Pancreas (tissue), 10 donors: ENCODE data around the gene SLC24A4. TPM values are rescaled to one million over a fixed set of nuclear protein-coding genes. Genes with fewer than 3 reads are reported as not detected.

Source experiments
- ATAC-seq, 4 donors: fragments of 200-7000 bp; cut with Tn5 transposase; one replicate each; pipeline versions ENCODE4 v1.8.0 to v1.9.1; 2020; ENCODE audit warnings: mild to moderate bottlenecking in 4 of 4, moderate library complexity in 4 of 4
- DNase-seq, 6 donors: peaks; one replicate each; pipeline ENCODE4 v3.0.0-alpha.2; 2020
- FAIRE-seq: peaks from 2 replicates; lab custom pipeline; 2012; peaks lifted over from hg19 to GRCh38; lab: Jason Lieb, UNC
- H3K27ac ChIP-seq, 4 donors: fragments of 200-600 bp; sonication (generic); 1 replicate in 3 of 4; 2 replicates in 1 of 4; pipeline versions ENCODE4 v1.5.0 to v1.8.0; 2020
- H3K27me3 ChIP-seq, 4 donors: fragments of 200-600 bp; one replicate each; pipeline ENCODE4 v1.8.0; 2021
- H3K36me3 ChIP-seq, 3 donors: fragments of 200-600 bp; sonication (generic) in 1 of 3; one replicate each; pipeline versions ENCODE4 v1.5.0 to v1.8.0; 2020 to 2021
- H3K4me1 ChIP-seq, 3 donors: fragments of 200-600 bp; one replicate each; pipeline ENCODE4 v1.8.0; 2021
- H3K4me3 ChIP-seq, 4 donors: fragments of 200-600 bp; sonication (generic) in 2 of 4; one replicate each; pipeline versions ENCODE4 v1.5.0 to v1.8.0; 2020 to 2021
- H3K9me3 ChIP-seq, 4 donors: fragments of 200-600 bp; one replicate each; pipeline ENCODE4 v1.8.0; 2021
- WGBS, 2 donors: extraction: QIAGEN DNeasy Blood & Tissue Kit; methylation state at CpG; one replicate each; pipeline ENCODE4 v1.1.7; 2013; 5-methylcytosine and 5-hydroxymethylcytosine counted together
- intact Hi-C, 3 donors: fragments of 100-400 bp; cut with DNase I; formaldehyde crosslinking; loops; one replicate each; pipeline versions ENCODE4 v1.11.1 to v1.14.2; 2022
- polyA plus RNA-seq, 2 donors: library from polyadenylated mRNA; stranded (reverse); fragments of 200-250 nt; gene quantifications; one replicate each; pipeline ENCODE4 v1.2.3, GENCODE V29; 2013
- total RNA-seq, 6 donors: library from RNA; stranded (reverse); fragmentation: NEBNext Ultra II Directional in 4 of 6; extraction: Animal tissue kit (Norgen Biotek cat#: 25700) in 4 of 6; gene quantifications; one replicate each; pipeline versions ENCODE4 v1.2.1 to v1.2.4, GENCODE V29; 2021 to 2023
- TF ChIP-seq, protein P1 (sequence below), 4 donors: fragments of 200-600 bp; sonication (generic) in 3 of 4; IDR thresholded peaks; one replicate each; pipeline versions ENCODE4 v1.5.0 to v1.8.0; 2021; ENCODE audit warnings: antibody characterized with exemption in 4 of 4
- donor health status: healthy with polysubstance abuse.
- donor health status: DM: no; HTN: no; CAD: no; lungs with moderate emphysema.
- donor health status: DM: no; HTN: no; CAD: no.
- donor health status: control.
- donor health status: control.
- donor health status: Bipolar disorder and iron deficiency.
- donor health status: DM: yes; HTN: yes; CAD: no.
- donor health status: DM: no; HTN: no; CAD: no.
- donor health status: DM: no; HTN: no; CAD: no.
- donor health status: DM: yes; HTN: yes; CAD: no.

Gene SLC24A4
- total and polyA plus RNA-seq, 8 donors = 0.04 to 0.14 (median 0.07) TPM

DNA sequence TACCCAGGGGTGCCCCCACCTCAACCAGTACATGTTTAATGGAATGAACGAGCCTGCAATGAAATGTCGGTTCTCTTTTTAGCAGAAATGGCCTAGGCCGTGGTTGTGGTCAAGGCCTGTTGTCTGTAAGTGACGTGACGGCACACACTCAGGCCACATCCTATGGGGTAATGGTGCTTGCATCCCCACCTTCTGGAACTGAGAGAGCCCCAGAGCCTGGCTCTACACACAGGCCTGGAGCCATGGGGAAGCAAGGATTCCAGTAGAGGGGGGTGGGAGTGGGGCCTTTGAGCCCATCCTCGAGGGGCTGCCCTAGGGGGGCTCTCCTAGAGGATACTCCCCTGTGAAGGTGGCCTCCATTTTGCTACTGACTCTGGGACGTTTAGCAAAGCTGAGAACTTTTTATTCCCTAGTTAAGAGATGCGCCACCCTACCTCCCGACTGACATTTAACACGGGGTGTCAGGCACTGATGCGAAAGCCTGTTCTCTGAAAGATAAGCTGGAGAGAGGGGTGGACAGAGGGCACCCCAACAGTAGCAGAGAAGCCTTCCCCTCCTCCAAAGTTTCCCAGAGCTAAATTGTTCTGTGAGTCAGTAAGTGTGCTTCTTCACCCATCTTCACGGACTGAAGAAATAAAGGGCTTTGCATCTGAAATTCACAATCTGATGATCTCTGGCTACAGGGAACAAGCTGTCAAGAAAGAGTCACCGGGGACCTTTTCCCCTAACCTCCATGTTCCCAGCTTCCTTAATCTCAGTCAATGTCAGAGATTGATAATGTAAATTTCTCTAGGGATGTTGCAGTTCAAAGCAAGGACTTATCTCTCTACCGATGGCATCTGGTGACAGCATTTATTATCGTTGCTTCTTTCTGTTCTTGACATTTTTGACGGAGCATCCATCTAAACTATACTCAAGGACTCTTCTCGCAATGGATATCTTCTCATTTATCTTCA lies 197.4 kb downstream of the SLC24A4 start:
- FAIRE-seq (no peak), DNase-seq (no peak), ATAC-seq (peak in 2 of 4 donors; percentile 32 to 48)
- intact Hi-C loops = no loop called here
- WGBS, 2 donors = 68 to 80% methylated on average over 16 to 17 of the region's 17 CpGs
- H3K36me3 ChIP-seq = no peaks in the 10 kb centered on the region
- H3K4me3 ChIP-seq = no peak overlapping the region
- TF ChIP-seq, protein P1, sequence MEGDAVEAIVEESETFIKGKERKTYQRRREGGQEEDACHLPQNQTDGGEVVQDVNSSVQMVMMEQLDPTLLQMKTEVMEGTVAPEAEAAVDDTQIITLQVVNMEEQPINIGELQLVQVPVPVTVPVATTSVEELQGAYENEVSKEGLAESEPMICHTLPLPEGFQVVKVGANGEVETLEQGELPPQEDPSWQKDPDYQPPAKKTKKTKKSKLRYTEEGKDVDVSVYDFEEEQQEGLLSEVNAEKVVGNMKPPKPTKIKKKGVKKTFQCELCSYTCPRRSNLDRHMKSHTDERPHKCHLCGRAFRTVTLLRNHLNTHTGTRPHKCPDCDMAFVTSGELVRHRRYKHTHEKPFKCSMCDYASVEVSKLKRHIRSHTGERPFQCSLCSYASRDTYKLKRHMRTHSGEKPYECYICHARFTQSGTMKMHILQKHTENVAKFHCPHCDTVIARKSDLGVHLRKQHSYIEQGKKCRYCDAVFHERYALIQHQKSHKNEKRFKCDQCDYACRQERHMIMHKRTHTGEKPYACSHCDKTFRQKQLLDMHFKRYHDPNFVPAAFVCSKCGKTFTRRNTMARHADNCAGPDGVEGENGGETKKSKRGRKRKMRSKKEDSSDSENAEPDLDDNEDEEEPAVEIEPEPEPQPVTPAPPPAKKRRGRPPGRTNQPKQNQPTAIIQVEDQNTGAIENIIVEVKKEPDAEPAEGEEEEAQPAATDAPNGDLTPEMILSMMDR (IDR thresholded peaks at IDR 0.05) = no peak
- H3K27ac ChIP-seq = no peak overlapping the region
- H3K27me3 ChIP-seq = no peaks in the 10 kb centered on the region
- no peaks in the 10 kb centered on the region for H3K4me1 ChIP-seq
- H3K9me3 ChIP-seq = no peaks in the 10 kb centered on the region

DNA sequence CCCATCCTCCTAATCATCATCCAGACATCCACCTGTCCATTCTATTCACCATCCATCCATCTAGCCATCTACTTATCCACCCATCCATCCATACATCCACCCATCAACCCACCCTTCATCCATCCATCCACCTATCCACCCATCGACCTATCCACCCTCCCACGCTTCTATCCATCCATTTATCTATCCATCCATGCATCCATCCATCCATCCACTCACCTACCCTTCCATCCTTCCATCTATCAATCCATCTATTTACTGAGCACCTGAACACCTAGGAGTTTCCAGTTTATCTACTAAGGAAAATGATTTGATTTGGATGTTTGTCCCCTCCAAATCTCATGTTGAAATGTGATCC lies 198.1 kb downstream of the SLC24A4 start:
- intact Hi-C loops = no loop called here
- H3K4me3 ChIP-seq = no peak overlapping the region
- FAIRE-seq = no peak

DNA sequence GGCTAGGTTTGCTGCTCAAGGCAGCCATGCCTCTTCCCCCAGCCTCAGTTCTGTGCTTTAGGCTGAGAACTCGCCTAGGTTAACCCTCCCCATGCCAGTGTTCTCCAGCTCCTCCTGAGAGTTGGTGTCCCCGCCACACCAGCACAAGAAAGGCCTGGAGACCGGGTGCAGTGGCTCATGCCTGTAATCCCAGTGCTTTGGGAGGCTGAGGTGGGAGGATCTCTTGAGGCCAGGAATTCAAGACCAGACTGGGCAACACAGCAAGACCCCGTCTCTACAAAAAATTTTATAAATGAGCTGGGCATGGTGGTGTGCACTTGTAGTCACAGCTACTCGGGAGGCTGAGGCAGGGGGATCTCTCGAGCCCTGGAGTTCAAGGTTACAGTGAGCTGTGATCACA lies 200.8 kb downstream of the SLC24A4 start:
- Histone ChIP-seq H3K9me3 (no peaks in the 10 kb centered on the region), H3K4me1 (no peaks in the 10 kb centered on the region), H3K27me3 (no peaks in the 10 kb centered on the region), H3K4me3 (no peak overlapping the region), H3K36me3 (no peaks in the 10 kb centered on the region), H3K27ac (no peak overlapping the region)
- ATAC-seq (no peak), DNase-seq (no peak), FAIRE-seq (no peak)
- TF ChIP-seq, protein P1 (IDR thresholded peaks at IDR 0.05) = no peak
- WGBS, 2 donors = 77 to 79% methylated on average over 6 of the region's 6 CpGs
- intact Hi-C loops = no loop called here

More for the DNA sequence above, 198.1 kb downstream of the SLC24A4 start:
- H3K36me3 ChIP-seq = no peaks in the 10 kb centered on the region
- ATAC-seq (no peak), DNase-seq (no peak)
- no peak overlapping the region for H3K27ac ChIP-seq
- WGBS, 2 donors = 48 to 81% methylated on average over 2 of the region's 2 CpGs
- TF ChIP-seq, protein P1 (IDR thresholded peaks at IDR 0.05) = no peak
- H3K27me3 ChIP-seq = no peaks in the 10 kb centered on the region
- no peaks in the 10 kb centered on the region for H3K4me1 ChIP-seq
- no peaks in the 10 kb centered on the region for H3K9me3 ChIP-seq

DNA sequence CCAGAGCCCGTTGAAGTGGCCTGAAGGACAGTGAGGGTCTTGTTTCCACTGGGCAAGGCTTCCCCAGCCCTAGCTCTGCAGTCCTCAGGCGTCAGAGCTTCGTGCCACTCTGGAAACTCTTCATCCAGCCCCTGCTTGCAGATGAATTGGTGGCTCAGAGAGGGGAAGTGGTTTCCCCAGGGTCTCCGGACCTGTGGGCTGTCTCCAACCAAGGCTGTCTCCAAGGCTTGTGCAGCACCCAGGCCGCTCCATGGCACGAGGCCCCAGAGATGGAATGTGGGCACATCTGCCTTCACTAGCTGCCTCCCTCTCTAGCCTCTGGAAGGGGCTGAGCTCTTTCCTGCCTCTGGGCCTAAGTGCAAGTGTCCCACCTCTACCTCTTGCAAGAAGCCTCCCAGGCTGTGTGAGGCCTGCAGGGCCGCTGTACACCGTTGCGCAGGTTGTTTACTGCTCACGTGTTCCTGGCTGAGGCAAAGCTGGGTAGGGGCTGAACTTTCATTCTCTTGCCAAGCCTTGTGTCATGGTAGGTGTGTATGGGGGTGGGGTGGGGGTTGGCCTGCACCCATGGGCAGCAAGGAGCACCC lies 201.7 kb downstream of the SLC24A4 start:
- H3K9me3 ChIP-seq = no peaks in the 10 kb centered on the region
- H3K4me3 ChIP-seq = no peak overlapping the region
- ATAC-seq = peak in 1 of 4 donors; percentile 35

More for the DNA sequence above, 201.7 kb downstream of the SLC24A4 start:
- H3K36me3 ChIP-seq = no peaks in the 10 kb centered on the region
- H3K4me1 ChIP-seq = no peaks in the 10 kb centered on the region
- intact Hi-C loops = no loop called here
- TF ChIP-seq, protein P1 (IDR thresholded peaks at IDR 0.05) = no peak
- no peak overlapping the region for H3K27ac ChIP-seq
- FAIRE-seq (no peak), DNase-seq (no peak)
- no peaks in the 10 kb centered on the region for H3K27me3 ChIP-seq
- 82 to 84% methylated on average over 10 of the region's 10 CpGs for WGBS, 2 donors
